Natural killer cell (primary cell): ENCODE results near the gene HOXD8. TPM values are rescaled to one million over a fixed set of nuclear protein-coding genes. Genes with fewer than 3 reads are reported as not detected.

Experiments used
- ATAC-seq, 3 donors: fragments of 150-1000 bp in 2 of 3; fragments of 200-7000 bp in 1 of 3; cut with Tn5 transposase; 1 replicate in 1 of 3; 2 replicates in 2 of 3; pipeline ENCODE4 v1.10.0; 2021; ENCODE audit warnings: mild to moderate bottlenecking in 2 of 3, moderate library complexity in 2 of 3
- DNase-seq, 2 donors: peaks; one replicate each; pipeline versions ENCODE4 v3.0.0 to v3.0.0-alpha.2; 2013 to 2021; ENCODE audit warnings: mixed read lengths in 1 of 2
- H3K27ac ChIP-seq: one replicate; pipeline ENCODE4 v1.5.1; 2013; ENCODE audit warnings: mild to moderate bottlenecking, low read length
- H3K27me3 ChIP-seq: one replicate; pipeline ENCODE4 v1.6.1; 2013; ENCODE audit warnings: low read length; ENCODE audit not compliant: control insufficient read depth, insufficient read depth
- H3K36me3 ChIP-seq: one replicate; pipeline ENCODE4 v1.6.1; 2013; ENCODE audit warnings: low read length; ENCODE audit not compliant: control insufficient read depth, insufficient read depth
- H3K4me1 ChIP-seq: one replicate; pipeline ENCODE4 v1.6.1; 2013; ENCODE audit warnings: low read length; ENCODE audit not compliant: control insufficient read depth, insufficient read depth
- H3K4me3 ChIP-seq: one replicate; pipeline ENCODE4 v1.5.1; 2013; ENCODE audit warnings: low read length
- H3K9me3 ChIP-seq: one replicate; pipeline ENCODE4 v1.6.1; 2013; ENCODE audit warnings: low read length; ENCODE audit not compliant: control insufficient read depth, insufficient read depth
- H3K27ac Mint-ChIP-seq, 2 donors: one replicate each; pipeline ENCODE4 v1.8.0; 2022; ENCODE audit warnings: mild to moderate bottlenecking in 2 of 2, mixed read lengths in 2 of 2, moderate library complexity in 1 of 2
- H3K27me3 Mint-ChIP-seq, 2 donors: one replicate each; pipeline ENCODE4 v1.8.0; 2022; ENCODE audit warnings: low read depth in 2 of 2, mixed read lengths in 2 of 2
- H3K36me3 Mint-ChIP-seq: one replicate; pipeline ENCODE4 v1.8.0; 2022; ENCODE audit warnings: mixed read lengths
- H3K4me1 Mint-ChIP-seq, 2 donors: one replicate each; pipeline ENCODE4 v1.8.0; 2022; ENCODE audit warnings: mixed read lengths in 2 of 2
- H3K4me3 Mint-ChIP-seq: one replicate; pipeline ENCODE4 v1.8.0; 2022; ENCODE audit warnings: mild to moderate bottlenecking, moderate library complexity, mixed read lengths
- H3K9me3 Mint-ChIP-seq, 2 donors: one replicate each; pipeline ENCODE4 v1.8.0; 2022; ENCODE audit warnings: mixed read lengths in 2 of 2
- CTCF ChIP-seq: fragments of 200-600 bp; IDR thresholded peaks from one replicate; pipeline ENCODE4 v1.8.0; 2022; ENCODE audit warnings: antibody characterized with exemption
- WGBS: methylation state at CpG from one replicate; pipeline ENCODE4 v1.1.7; 2013; ENCODE audit warnings: missing lambda C conversion rate; ENCODE audit not compliant: insufficient coverage; 5-methylcytosine and 5-hydroxymethylcytosine counted together
- intact Hi-C: fragments of 100-400 bp; cut with micrococcal nuclease; formaldehyde crosslinking; loops from one replicate; pipeline ENCODE4 v1.14.2; 2022
- total RNA-seq, 4 donors: library from RNA; stranded (reverse); fragments of 120-200 nt in 1 of 4; gene quantifications; one replicate each; pipeline versions ENCODE4 v1.2.3 to v1.2.4, GENCODE V29; 2013 to 2022

The HOXD8 gene
- total RNA-seq, 3 donors from 2014 or later (not counting 1 experiment from before 2014, with no cell fraction given) = not detected

GRCh38 chr2:176099728-176100546, 29.6 kb upstream of the HOXD8 start, which contains the start of gene HOXD12:
HOXD12 (plus strand) TSS chr2:176099795; CDS start chr2:176099802, 7 bp downstream.
- intact Hi-C loops = loop anchor here (5.0 kb wide), 1 partner anchor 848 kb away; no protein-coding TSS in a partner anchor
- peaks cover 6% of the 10 kb centered on the region for H3K9me3 ChIP-seq
- no peak for TF ChIP-seq CTCF
- no peak within 1 kb of the TSS for H3K4me3 ChIP-seq
- WGBS = 10% methylated on average over 70 of the region's 70 CpGs
- H3K36me3 Mint-ChIP-seq = no peaks in the 10 kb centered on the region
- H3K36me3 ChIP-seq = no peaks in the 10 kb centered on the region
- DNase-seq (peak in 1 of 2 donors; percentile 10), ATAC-seq (no peak)
- no peak within 1 kb of the TSS for H3K27ac ChIP-seq
- H3K4me1 ChIP-seq = peaks cover 18% of the 10 kb centered on the region
- no peak within 1 kb of the TSS for H3K27ac Mint-ChIP-seq
- peaks cover 18 to 24% of the 10 kb centered on the region in 2 donors for H3K4me1 Mint-ChIP-seq
- H3K27me3 ChIP-seq = peaks cover 93% of the 10 kb centered on the region
- peak within 1 kb of the TSS; percentile 25 for H3K4me3 Mint-ChIP-seq
- peaks cover 78 to 79% of the 10 kb centered on the region in 2 donors for H3K27me3 Mint-ChIP-seq
- H3K9me3 Mint-ChIP-seq = no peaks in the 10 kb centered on the region

- Histone ChIP-seq H3K27ac (no peak overlapping the region), H3K36me3 (no peaks in the 10 kb centered on the region), H3K4me3 (no peak overlapping the region), H3K4me1 (peaks cover 18% of the 10 kb centered on the region), H3K27me3 (peaks cover 93% of the 10 kb centered on the region), H3K9me3 (peaks cover 4% of the 10 kb centered on the region)
- H3K36me3 Mint-ChIP-seq = no peaks in the 10 kb centered on the region
- DNase-seq = no peak
- peaks cover 78 to 79% of the 10 kb centered on the region in 2 donors for H3K27me3 Mint-ChIP-seq
- WGBS = 15% methylated on average over 28 of the region's 28 CpGs
- intact Hi-C loops = no loop called here
- no peak for ATAC-seq
- no peaks in the 10 kb centered on the region for H3K9me3 Mint-ChIP-seq
- H3K4me3 Mint-ChIP-seq = no peak overlapping the region
- no peak overlapping the region for H3K27ac Mint-ChIP-seq
- peaks cover 18 to 31% of the 10 kb centered on the region in 2 donors for H3K4me1 Mint-ChIP-seq
- TF ChIP-seq CTCF = no peak
Measured at GRCh38 chr2:176100547-176101140, 28.9 kb upstream of the HOXD8 start.

GRCh38 chr2:176101216-176101830, 28.2 kb upstream of the HOXD8 start:
- TF ChIP-seq CTCF = no peak
- Mint-ChIP-seq H3K36me3 (no peaks in the 10 kb centered on the region), H3K27ac (no peak overlapping the region), H3K4me1 (peaks cover 17 to 38% of the 10 kb centered on the region in 2 donors), H3K27me3 (peaks cover 80 to 86% of the 10 kb centered on the region in 2 donors), H3K4me3 (no peak overlapping the region), H3K9me3 (no peaks in the 10 kb centered on the region)
- peaks cover 4% of the 10 kb centered on the region for H3K9me3 ChIP-seq
- H3K4me3 ChIP-seq = no peak overlapping the region
- intact Hi-C loops = no loop called here
- H3K27me3 ChIP-seq = peaks cover 94% of the 10 kb centered on the region
- DNase-seq (no peak), ATAC-seq (no peak)
- H3K36me3 ChIP-seq = no peaks in the 10 kb centered on the region
- 6% methylated on average over 2 of the region's 2 CpGs for WGBS
- peaks cover 17% of the 10 kb centered on the region for H3K4me1 ChIP-seq
- no peak overlapping the region for H3K27ac ChIP-seq
